ENCODE results near the gene NT5DC3. TPM values are rescaled to one million over a fixed set of nuclear protein-coding genes. Genes with fewer than 3 reads are reported as not detected.
"Not testable (repeated sequence)": the region's sequence is repeated elsewhere in the genome, so short reads cannot be mapped to it uniquely, and the experiment has no call there.

Gene NT5DC3
- total and polyA plus RNA-seq, 4 donors: 1.3 to 9.0 (median 4.4) TPM

- not testable (repeated sequence) for DNase-seq (ENCODE audit: low spot score); H3K4me3 ChIP-seq (ENCODE audit: low read depth in 1 of 3, low read length in 3 of 3); H3K27ac ChIP-seq (ENCODE audit: low read depth in 1 of 2, low read length in 2 of 2); H3K36me3 ChIP-seq (ENCODE audit: control insufficient read depth in 4 of 4, insufficient read depth in 3 of 4, low read depth in 1 of 4, low read length in 3 of 4); H3K4me1 ChIP-seq (ENCODE audit: control insufficient read depth in 4 of 4, insufficient read depth in 4 of 4, low read length in 3 of 4); H3K9ac ChIP-seq (ENCODE audit: low read depth in 1 of 2, low read length in 2 of 2); H3K27me3 ChIP-seq (ENCODE audit: control insufficient read depth in 4 of 4, insufficient read depth in 4 of 4, low read length in 3 of 4); H3K9me3 ChIP-seq (ENCODE audit: control insufficient read depth in 4 of 4, low read length in 3 of 4)
- WGBS: 86% methylated on average over 7 of the region's 7 CpGs
Observed at GRCh38 chr12:103809639-103810038, 31.4 kb downstream of the NT5DC3 start.

GRCh38 chr12:103809154-103809553 is 31.9 kb downstream of the NT5DC3 start:
- whole genome bisulfite sequencing: 96% methylated on average over 4 of the region's 4 CpGs
- no peak for TF ChIP-seq MAX (IDR thresholded peaks at IDR 0.05)
- no peak for TF ChIP-seq RAD21 (IDR thresholded peaks at IDR 0.05)
- no peak for TF ChIP-seq HNF4A (conservative IDR thresholded peaks at IDR 0.05)
- TF ChIP-seq JUND (IDR thresholded peaks at IDR 0.05): no peak
- TF ChIP-seq NR2F2 (IDR thresholded peaks at IDR 0.05): no peak
- no peak for TF ChIP-seq RXRA (IDR thresholded peaks at IDR 0.05)
- no peak for TF ChIP-seq GABPA (IDR thresholded peaks at IDR 0.05 in 1 of 2, conservative IDR thresholded peaks at IDR 0.05 in 1 of 2)
- no peak for TF ChIP-seq SP1 (IDR thresholded peaks at IDR 0.05)
- TF ChIP-seq FOXA2 (IDR thresholded peaks at IDR 0.05): no peak
- no peak for TF ChIP-seq YY1 (IDR thresholded peaks at IDR 0.05)
- TF ChIP-seq CTCF (IDR thresholded peaks at IDR 0.05; ENCODE audit: low read depth, low read length, missing input control): no peak
- TF ChIP-seq FOXA1 (IDR thresholded peaks at IDR 0.05): no peak
- no peak for TF ChIP-seq ZBTB33 (IDR thresholded peaks at IDR 0.05)
- no peak for TF ChIP-seq EGR1 (IDR thresholded peaks at IDR 0.05; ENCODE audit: low read depth in 2 of 2)
- no peak for TF ChIP-seq TAF1 (conservative IDR thresholded peaks at IDR 0.05)
- no peak for TF ChIP-seq ATF3 (IDR thresholded peaks at IDR 0.05)
- TF ChIP-seq HNF4G (IDR thresholded peaks at IDR 0.05): no peak
- no peak for TF ChIP-seq REST (IDR thresholded peaks at IDR 0.05)
- Histone ChIP-seq H3K9me3 (ENCODE audit: control insufficient read depth in 4 of 4, low read length in 3 of 4) (no peaks in the 10 kb centered on the region), H3K4me3 (ENCODE audit: low read depth in 1 of 3, low read length in 3 of 3) (no peak overlapping the region), H3K4me1 (ENCODE audit: control insufficient read depth in 4 of 4, insufficient read depth in 4 of 4, low read length in 3 of 4) (no peaks in the 10 kb centered on the region), H3K27ac (ENCODE audit: low read depth in 1 of 2, low read length in 2 of 2) (no peak overlapping the region), H3K9ac (ENCODE audit: low read depth in 1 of 2, low read length in 2 of 2) (no peak overlapping the region), H3K36me3 (ENCODE audit: control insufficient read depth in 4 of 4, insufficient read depth in 3 of 4, low read depth in 1 of 4, low read length in 3 of 4) (peaks cover 0 to 10% (median 2%) of the 10 kb centered on the region in 4 donors), H3K27me3 (ENCODE audit: control insufficient read depth in 4 of 4, insufficient read depth in 4 of 4, low read length in 3 of 4) (no peaks in the 10 kb centered on the region)
- no peak for DNase-seq (ENCODE audit: low spot score)
